Measurements from ENCODE around the gene ATIC. TPM values are rescaled to one million over a fixed set of nuclear protein-coding genes. Genes with fewer than 3 reads are reported as not detected.

Gene ATIC
- polyA plus RNA-seq, 1 experiment: 83.0 TPM

- ChIA-PET CTCF (no interaction called here), POLR2A (no interaction called here)
- TF ChIP-seq CTCF (IDR thresholded peaks at IDR 0.05; ENCODE audit: insufficient read depth, low read depth, low read length): no peak
- Histone ChIP-seq H3K4me3 (ENCODE audit: low read depth, low read length) (no peak overlapping the region), H3K27me3 (ENCODE audit: control insufficient read depth, insufficient read depth, low read length) (no peaks in the 10 kb centered on the region), H3K36me3 (ENCODE audit: control insufficient read depth, insufficient read depth, low read length) (peaks cover 29% of the 10 kb centered on the region)
- DNase-seq (ENCODE audit: low read depth): no peak
Measured at GRCh38 chr2:215384710-215385109, 72.9 kb downstream of the ATIC start.

- ChIA-PET CTCF (no interaction called here), POLR2A (interaction anchor here (0.6 kb wide), 1 partner anchor 201 kb away, joined by 7 read pairs; no protein-coding TSS in a partner anchor)
- Histone ChIP-seq H3K27me3 (ENCODE audit: control insufficient read depth, insufficient read depth, low read length) (no peaks in the 10 kb centered on the region), H3K4me3 (ENCODE audit: low read depth, low read length) (no peak overlapping the region), H3K36me3 (ENCODE audit: control insufficient read depth, insufficient read depth, low read length) (peaks cover 34% of the 10 kb centered on the region)
- no peak for TF ChIP-seq CTCF (IDR thresholded peaks at IDR 0.05; ENCODE audit: insufficient read depth, low read depth, low read length)
- DNase-seq (ENCODE audit: low read depth): no peak
Measured at GRCh38 chr2:215386566-215386965, 74.7 kb downstream of the ATIC start.

- TF ChIP-seq CTCF (IDR thresholded peaks at IDR 0.05; ENCODE audit: insufficient read depth, low read depth, low read length): no peak
- Histone ChIP-seq H3K36me3 (ENCODE audit: control insufficient read depth, insufficient read depth, low read length) (peaks cover 37% of the 10 kb centered on the region), H3K27me3 (ENCODE audit: control insufficient read depth, insufficient read depth, low read length) (no peaks in the 10 kb centered on the region), H3K4me3 (ENCODE audit: low read depth, low read length) (no peak overlapping the region)
- ChIA-PET POLR2A (no interaction called here), CTCF (no interaction called here)
- no peak for DNase-seq (ENCODE audit: low read depth)
Measured at GRCh38 chr2:215388002-215388728, 76.3 kb downstream of the ATIC start.

GRCh38 chr2:215390550-215390913 lies 78.7 kb downstream of the ATIC start:
- Histone ChIP-seq H3K27me3 (ENCODE audit: control insufficient read depth, insufficient read depth, low read length) (no peaks in the 10 kb centered on the region), H3K4me3 (ENCODE audit: low read depth, low read length) (no peak overlapping the region), H3K36me3 (ENCODE audit: control insufficient read depth, insufficient read depth, low read length) (peaks cover 43% of the 10 kb centered on the region)
- POLR2A ChIA-PET: no interaction called here
- no peak for DNase-seq (ENCODE audit: low read depth)
- no peak for TF ChIP-seq CTCF (IDR thresholded peaks at IDR 0.05; ENCODE audit: insufficient read depth, low read depth, low read length)
- CTCF ChIA-PET: interaction anchor here (1.2 kb wide), 2 partner anchors 12 to 529 kb away, joined by 3 read pairs; no protein-coding TSS in a partner anchor

- TF ChIP-seq CTCF (IDR thresholded peaks at IDR 0.05; ENCODE audit: insufficient read depth, low read depth, low read length): no peak
- ChIA-PET CTCF (interaction anchor here (1.2 kb wide), 2 partner anchors 13 to 528 kb away, joined by 3 read pairs; no protein-coding TSS in a partner anchor), POLR2A (interaction anchor here (0.6 kb wide), 1 partner anchor 45 kb away, joined by 4 read pairs; no protein-coding TSS in a partner anchor)
- DNase-seq (ENCODE audit: low read depth): no peak
- Histone ChIP-seq H3K27me3 (ENCODE audit: control insufficient read depth, insufficient read depth, low read length) (no peaks in the 10 kb centered on the region), H3K4me3 (ENCODE audit: low read depth, low read length) (no peak overlapping the region), H3K36me3 (ENCODE audit: control insufficient read depth, insufficient read depth, low read length) (peaks cover 39% of the 10 kb centered on the region)
Measured at GRCh38 chr2:215391531-215391930, 79.7 kb downstream of the ATIC start.

Data from BJ (cell line).